Gastroesophageal sphincter (tissue), 3 donors: Measurements from ENCODE around the gene CRACR2B.

Source experiments
- CTCF ChIP-seq, 4 experiments: fragments of 200-600 bp in 2 of 4; fragments of 450-650 bp in 2 of 4; sonication (generic) in 1 of 4; IDR thresholded peaks; one replicate each; pipeline ENCODE4 v1.5.1; 2017 to 2019; ENCODE audit warnings: antibody characterized with exemption in 4 of 4, mild to moderate bottlenecking in 2 of 4, moderate library complexity in 2 of 4
- EP300 ChIP-seq: sonication (generic); formaldehyde crosslinking; IDR thresholded peaks from one replicate; pipeline ENCODE4 v1.6.1; 2017; ENCODE audit warnings: antibody characterized with exemption, mild to moderate bottlenecking
- POLR2A ChIP-seq, 2 donors: fragments of 450-650 bp; IDR thresholded peaks; one replicate each; pipeline ENCODE4 v1.6.1; 2017; ENCODE audit warnings: antibody characterized with exemption in 2 of 2, mild to moderate bottlenecking in 2 of 2, moderate library complexity in 1 of 2

- TF ChIP-seq CTCF (IDR thresholded peaks at IDR 0.05) (no peak), EP300 (no peak), POLR2A (IDR thresholded peaks at IDR 0.05) (no peak)
Measured at GRCh38 chr11:876545-876944, 48.8 kb downstream of the CRACR2B start.
